ENCODE measurements around the gene NBEA. TPM values are rescaled to one million over a fixed set of nuclear protein-coding genes. Genes with fewer than 3 reads are reported as not detected.

The NBEA gene
- total RNA-seq, 1 experiment from 2014 or later = 4.1 TPM

DNA sequence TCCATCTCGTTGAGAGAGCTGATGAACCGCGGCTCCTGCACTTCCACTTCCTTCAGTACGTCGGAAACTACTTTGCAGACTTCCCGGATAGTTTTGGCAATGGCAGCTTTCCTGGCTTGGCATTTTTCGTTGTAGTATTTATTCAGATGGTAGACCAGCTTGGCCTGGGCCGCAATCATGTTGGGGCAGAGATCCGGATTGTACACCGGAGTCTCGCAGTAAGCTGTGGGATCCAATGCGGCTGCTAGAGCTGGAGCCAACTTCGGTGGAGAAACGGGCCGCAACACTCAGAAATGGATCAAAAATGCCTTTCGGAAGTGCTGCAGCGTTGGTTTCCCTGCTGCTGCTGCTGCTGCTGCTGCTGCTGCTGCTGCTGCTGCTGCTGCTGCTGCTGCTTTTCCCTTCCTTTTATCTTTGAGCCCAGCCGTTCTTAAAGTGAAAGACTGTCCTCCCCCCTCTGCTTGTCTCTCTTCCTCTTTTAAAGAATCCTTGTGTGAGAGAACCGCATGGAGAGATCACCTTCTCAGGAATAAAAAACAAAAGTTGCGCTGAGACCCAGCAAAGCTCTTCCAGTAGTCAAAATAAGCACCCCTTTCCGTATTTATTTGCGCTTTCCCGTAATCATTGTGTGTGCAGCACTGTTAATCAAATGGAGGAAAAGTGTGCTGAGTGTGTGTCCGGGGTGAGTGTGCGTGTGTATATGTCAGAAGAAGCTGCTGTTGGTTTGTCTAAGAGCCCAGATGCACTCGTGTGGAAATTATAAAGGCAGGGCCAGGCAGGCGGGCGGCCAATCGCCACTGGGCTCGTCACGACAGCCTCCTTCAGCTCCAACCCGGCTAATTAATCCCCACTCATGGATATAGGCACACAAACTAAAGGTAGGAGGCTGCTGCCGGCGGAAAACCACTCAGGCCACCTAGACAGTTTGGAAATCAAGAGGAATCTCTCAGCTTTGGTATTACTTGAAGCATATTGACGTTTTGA is 534.2 kb downstream of the NBEA start, which contains the start of gene MAB21L1:
TSS of gene MAB21L1 (minus strand) at position 730 of the 984 bp plus-strand sequence. CDS start at position 179, 551 bp downstream.
- BruUV-seq (replicated peaks) = no TSS peak
- no peak within 1 kb of the TSS for H3K27ac ChIP-seq (ENCODE audit: low read depth, low read length)
- H2AFZ ChIP-seq (ENCODE audit: low read depth, low read length, poor library complexity, severe bottlenecking) = no peak within 1 kb of the TSS
- no peaks in the 10 kb centered on the region for H3K79me2 ChIP-seq (ENCODE audit: insufficient read depth, low read length)
- intact Hi-C loops (cut with micrococcal nuclease) = no loop called here
- ATAC-seq = no peak
- H4K20me1 ChIP-seq (ENCODE audit: insufficient read depth) = no peaks in the 10 kb centered on the region
- TF ChIP-seq, protein P1, sequence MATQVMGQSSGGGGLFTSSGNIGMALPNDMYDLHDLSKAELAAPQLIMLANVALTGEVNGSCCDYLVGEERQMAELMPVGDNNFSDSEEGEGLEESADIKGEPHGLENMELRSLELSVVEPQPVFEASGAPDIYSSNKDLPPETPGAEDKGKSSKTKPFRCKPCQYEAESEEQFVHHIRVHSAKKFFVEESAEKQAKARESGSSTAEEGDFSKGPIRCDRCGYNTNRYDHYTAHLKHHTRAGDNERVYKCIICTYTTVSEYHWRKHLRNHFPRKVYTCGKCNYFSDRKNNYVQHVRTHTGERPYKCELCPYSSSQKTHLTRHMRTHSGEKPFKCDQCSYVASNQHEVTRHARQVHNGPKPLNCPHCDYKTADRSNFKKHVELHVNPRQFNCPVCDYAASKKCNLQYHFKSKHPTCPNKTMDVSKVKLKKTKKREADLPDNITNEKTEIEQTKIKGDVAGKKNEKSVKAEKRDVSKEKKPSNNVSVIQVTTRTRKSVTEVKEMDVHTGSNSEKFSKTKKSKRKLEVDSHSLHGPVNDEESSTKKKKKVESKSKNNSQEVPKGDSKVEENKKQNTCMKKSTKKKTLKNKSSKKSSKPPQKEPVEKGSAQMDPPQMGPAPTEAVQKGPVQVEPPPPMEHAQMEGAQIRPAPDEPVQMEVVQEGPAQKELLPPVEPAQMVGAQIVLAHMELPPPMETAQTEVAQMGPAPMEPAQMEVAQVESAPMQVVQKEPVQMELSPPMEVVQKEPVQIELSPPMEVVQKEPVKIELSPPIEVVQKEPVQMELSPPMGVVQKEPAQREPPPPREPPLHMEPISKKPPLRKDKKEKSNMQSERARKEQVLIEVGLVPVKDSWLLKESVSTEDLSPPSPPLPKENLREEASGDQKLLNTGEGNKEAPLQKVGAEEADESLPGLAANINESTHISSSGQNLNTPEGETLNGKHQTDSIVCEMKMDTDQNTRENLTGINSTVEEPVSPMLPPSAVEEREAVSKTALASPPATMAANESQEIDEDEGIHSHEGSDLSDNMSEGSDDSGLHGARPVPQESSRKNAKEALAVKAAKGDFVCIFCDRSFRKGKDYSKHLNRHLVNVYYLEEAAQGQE (IDR thresholded peaks at IDR 0.05; ENCODE audit: low read depth) = no peak
- TF ChIP-seq CTCF (IDR thresholded peaks at IDR 0.05 in 2 of 3, conservative IDR thresholded peaks at IDR 0.05 in 1 of 3; ENCODE audit: borderline replicate concordance in 1 of 3, insufficient read depth in 1 of 3, low read depth in 2 of 3, low read length in 2 of 3) (no peak), ZNF274 (IDR thresholded peaks at IDR 0.05; ENCODE audit: low read depth, low read length) (no peak), JUND (IDR thresholded peaks at IDR 0.05) (no peak), POLR2AphosphoS5 (IDR thresholded peaks at IDR 0.05; ENCODE audit: low read depth, low read length) (no peak), SRF (IDR thresholded peaks at IDR 0.05; ENCODE audit: low read depth) (no peak), SIN3A (IDR thresholded peaks at IDR 0.05; ENCODE audit: low read depth) (no peak), RAD21 (IDR thresholded peaks at IDR 0.05; ENCODE audit: low read depth) (no peak), POLR2A (IDR thresholded peaks at IDR 0.05; ENCODE audit: borderline replicate concordance, extremely low read depth, insufficient read depth, insufficient read length) (no peak), ZBTB33 (IDR thresholded peaks at IDR 0.05; ENCODE audit: extremely low read depth, insufficient replicate concordance, low read length) (no peak), YY1 (IDR thresholded peaks at IDR 0.05; ENCODE audit: extremely low read depth, insufficient replicate concordance, low read depth, low read length) (no peak), EGR1 (IDR thresholded peaks at IDR 0.05; ENCODE audit: low read depth) (no peak), CBX3 (IDR thresholded peaks at IDR 0.05; ENCODE audit: low read depth) (no peak), TCF7L2 (IDR thresholded peaks at IDR 0.05; ENCODE audit: borderline replicate concordance, extremely low read depth, insufficient read depth, insufficient read length) (no peak), EZH2phosphoT487 (IDR thresholded peaks at IDR 0.05; ENCODE audit: borderline replicate concordance) (no peak), SP1 (IDR thresholded peaks at IDR 0.05; ENCODE audit: low read depth) (no peak)
- TF ChIP-seq, protein P2, sequence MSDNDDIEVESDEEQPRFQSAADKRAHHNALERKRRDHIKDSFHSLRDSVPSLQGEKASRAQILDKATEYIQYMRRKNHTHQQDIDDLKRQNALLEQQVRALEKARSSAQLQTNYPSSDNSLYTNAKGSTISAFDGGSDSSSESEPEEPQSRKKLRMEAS (IDR thresholded peaks at IDR 0.05) = no peak
- ChIA-PET POLR2A (no interaction called here), CTCF (no interaction called here), RAD21 (ENCODE audit: low non-redundant PET in 1 of 2, low total read pairs in 2 of 2, uncharacterized antibody in 2 of 2, unreplicated experiment in 2 of 2) (no interaction called here)
- no peak within 1 kb of the TSS for H3K9ac ChIP-seq (ENCODE audit: low read length)
- DNase-seq (ENCODE audit: low read depth, low spot score) = no peak
- H3K4me2 ChIP-seq (ENCODE audit: low read length) = no peak within 1 kb of the TSS
- H3K36me3 ChIP-seq (ENCODE audit: control insufficient read depth in 1 of 2, insufficient read depth in 2 of 2, low read length in 2 of 2) = no peaks in the 10 kb centered on the region
- no peak within 1 kb of the TSS for H3K4me3 ChIP-seq (replicated peaks in 1 of 2; ENCODE audit: low read depth in 1 of 2, low read length in 2 of 2)
- no peaks in the 10 kb centered on the region for H3K9me3 ChIP-seq (ENCODE audit: control insufficient read depth in 1 of 2, insufficient read depth in 1 of 2, low read depth in 1 of 2, low read length in 2 of 2)
- no peaks in the 10 kb centered on the region for H3K9me2 ChIP-seq (ENCODE audit: insufficient read depth)
- no peaks in the 10 kb centered on the region for H3K27me3 ChIP-seq (ENCODE audit: insufficient read depth, low read length)
- no peaks in the 10 kb centered on the region for H3K4me1 ChIP-seq (ENCODE audit: control insufficient read depth in 1 of 2, insufficient read depth in 2 of 2, low read length in 2 of 2)
